ENCODE results near the gene ATP6V1G3.

ATP6V1G3 gene

GRCh38 chr1:198498881-198499280 is 41.6 kb downstream of the ATP6V1G3 start:
- Histone ChIP-seq H3K4me3 (ENCODE audit: low read depth, low read length) (no peak overlapping the region), H3K4me1 (ENCODE audit: control insufficient read depth, insufficient read depth, low read length) (no peaks in the 10 kb centered on the region), H3K36me3 (ENCODE audit: control insufficient read depth in 2 of 2, insufficient read depth in 1 of 2, low read length in 2 of 2) (no peaks in the 10 kb centered on the region), H3K9me3 (ENCODE audit: control insufficient read depth, insufficient read depth, low read depth, low read length) (no peaks in the 10 kb centered on the region), H3K27ac (ENCODE audit: extremely low read depth, low read depth, low read length) (no peak overlapping the region)
- CTCF ChIA-PET, result no interaction called here
- POLR2A ChIA-PET, result no interaction called here
- TF ChIP-seq SCRT2 (tag by site-specific recombination; IDR thresholded peaks at IDR 0.05) (no peak), ZBTB1 (tag by site-specific recombination; IDR thresholded peaks at IDR 0.05) (no peak)

- Histone ChIP-seq H3K9me3 (ENCODE audit: control insufficient read depth, insufficient read depth, low read depth, low read length) (no peaks in the 10 kb centered on the region), H3K36me3 (ENCODE audit: control insufficient read depth in 2 of 2, insufficient read depth in 1 of 2, low read length in 2 of 2) (no peaks in the 10 kb centered on the region), H3K4me3 (ENCODE audit: low read depth, low read length) (no peak overlapping the region), H3K4me1 (ENCODE audit: control insufficient read depth, insufficient read depth, low read length) (no peaks in the 10 kb centered on the region), H3K27ac (ENCODE audit: extremely low read depth, low read depth, low read length) (no peak overlapping the region)
- TF ChIP-seq ZNF404 (tag by site-specific recombination; IDR thresholded peaks at IDR 0.05) (no peak), ZNF132 (tag by site-specific recombination; IDR thresholded peaks at IDR 0.05; ENCODE audit: borderline replicate concordance) (no peak), ZBTB48 (tag by site-specific recombination; IDR thresholded peaks at IDR 0.05) (no peak), ZNF449 (tag by site-specific recombination; IDR thresholded peaks at IDR 0.05) (no peak), ZNF510 (tag by site-specific recombination; IDR thresholded peaks at IDR 0.05; ENCODE audit: insufficient replicate concordance) (no peak), AEBP2 (tag by site-specific recombination; IDR thresholded peaks at IDR 0.05; ENCODE audit: borderline replicate concordance) (no peak), ZNF391 (tag by site-specific recombination; IDR thresholded peaks at IDR 0.05; ENCODE audit: borderline replicate concordance, low read depth) (no peak), ZNF280C (tag by site-specific recombination; IDR thresholded peaks at IDR 0.05) (no peak), ZEB2 (tag by site-specific recombination; IDR thresholded peaks at IDR 0.05) (no peak), ZNF274 (IDR thresholded peaks at IDR 0.05; ENCODE audit: low read length) (no peak), ZNF274 (tag by site-specific recombination; IDR thresholded peaks at IDR 0.05; ENCODE audit: borderline replicate concordance) (no peak), ZNF174 (tag by site-specific recombination; IDR thresholded peaks at IDR 0.05) (no peak), KLF9 (tag by site-specific recombination; IDR thresholded peaks at IDR 0.05; ENCODE audit: low read depth) (no peak), ZNF654 (tag by site-specific recombination; IDR thresholded peaks at IDR 0.05; ENCODE audit: low read depth) (no peak), HOXA7 (CRISPR knock-in tag; IDR thresholded peaks at IDR 0.05; ENCODE audit: borderline replicate concordance) (no peak), ELK4 (IDR thresholded peaks at IDR 0.05; ENCODE audit: borderline replicate concordance, low read depth, low read length) (no peak), ZFHX2 (tag by site-specific recombination; conservative IDR thresholded peaks at IDR 0.05) (no peak)
- CTCF ChIA-PET, result interaction anchor here (0.7 kb wide), 1 partner anchor 26 kb away, joined by 3 read pairs; no protein-coding TSS in a partner anchor
- POLR2A ChIA-PET, result no interaction called here
These were observed 42.4 kb downstream of the ATP6V1G3 start for GRCh38 chr1:198498103-198498385.

All from HEK293 (cell line).